NT2/D1 (cell line): ENCODE results near the gene ITGA4.

Experiments used
- DNase-seq: peaks from one replicate; pipeline ENCODE4 v3.0.0-alpha.2; 2011; ENCODE audit warnings: low read depth, low spot score
- H3K27me3 ChIP-seq: 2 replicates; pipeline ENCODE4 v1.6.0; 2011; ENCODE audit warnings: mild to moderate bottlenecking; ENCODE audit not compliant: insufficient read length, insufficient read depth
- H3K36me3 ChIP-seq: 2 replicates; pipeline ENCODE4 v1.6.1; 2011; ENCODE audit warnings: mild to moderate bottlenecking, low read length, mixed read lengths; ENCODE audit not compliant: insufficient read depth, insufficient read length
- H3K4me1 ChIP-seq: 2 replicates; pipeline ENCODE4 v1.5.1; 2011; ENCODE audit not compliant: insufficient read depth, insufficient read length
- H3K4me3 ChIP-seq: 2 replicates; pipeline ENCODE4 v1.5.1; 2011; ENCODE audit warnings: low read depth; ENCODE audit not compliant: insufficient read length
- H3K9ac ChIP-seq: 2 replicates; pipeline ENCODE4 v1.6.0; 2011; ENCODE audit warnings: low read depth; ENCODE audit not compliant: insufficient read length
- H3K9me3 ChIP-seq: 2 replicates; pipeline ENCODE4 v1.5.1; 2011; ENCODE audit warnings: mild to moderate bottlenecking, low read length; ENCODE audit not compliant: insufficient read depth
- SUZ12 ChIP-seq: IDR thresholded peaks from 2 replicates; pipeline ENCODE4 v1.6.1; 2011; ENCODE audit not compliant: insufficient read length, insufficient read depth; ENCODE audit errors: extremely low read depth
- YY1 ChIP-seq: IDR thresholded peaks from 2 replicates; pipeline ENCODE4 v1.6.1; 2011; ENCODE audit not compliant: insufficient read length, insufficient read depth
- ZNF274 ChIP-seq: IDR thresholded peaks from 2 replicates; pipeline ENCODE4 v1.6.1; 2011; ENCODE audit warnings: mild to moderate bottlenecking, low read depth, low read length

Gene ITGA4

DNA sequence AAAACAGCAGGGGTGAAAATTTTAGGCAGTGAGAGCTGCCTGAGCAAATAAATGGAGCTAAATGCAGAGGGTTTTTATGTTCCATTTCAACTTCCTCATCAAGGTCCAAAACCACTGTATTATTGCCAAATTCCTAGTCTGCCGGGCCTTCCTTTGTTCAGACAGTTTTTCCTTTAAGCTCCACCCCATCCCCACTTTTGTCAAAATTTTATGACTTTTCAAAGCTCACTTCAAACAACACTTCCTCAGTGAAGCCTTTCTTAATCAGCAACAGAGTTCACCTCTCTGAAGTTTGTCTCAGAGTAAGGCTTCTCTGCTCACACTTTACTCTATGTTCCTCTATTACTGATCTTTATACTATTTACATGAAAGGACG lies 118.5 kb downstream of the ITGA4 start:
- Histone ChIP-seq H3K4me3 (no peak overlapping the region), H3K4me1 (no peaks in the 10 kb centered on the region), H3K9me3 (no peaks in the 10 kb centered on the region), H3K9ac (no peak overlapping the region), H3K27me3 (no peaks in the 10 kb centered on the region), H3K36me3 (no peaks in the 10 kb centered on the region)
- no peak for DNase-seq
- TF ChIP-seq YY1 (no peak), ZNF274 (no peak), SUZ12 (no peak)

DNA sequence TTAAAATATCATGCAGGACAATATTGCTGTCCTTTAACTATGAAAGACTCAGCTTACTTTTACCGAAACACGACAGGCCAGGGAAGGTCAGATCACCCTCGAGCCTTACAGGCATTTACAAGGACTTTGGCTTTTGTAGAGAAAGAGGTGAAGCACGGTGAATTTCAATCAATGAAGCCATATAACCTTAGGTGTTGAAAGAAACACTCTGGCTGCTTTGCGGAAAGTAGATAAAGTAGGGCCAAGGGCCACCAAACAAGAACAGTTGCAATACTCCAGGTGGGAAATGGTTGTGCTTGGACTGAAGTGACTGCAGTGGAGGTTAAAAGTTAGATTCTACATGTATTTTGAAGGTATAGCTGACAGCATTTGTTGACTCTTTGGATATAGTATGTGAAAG lies 119.2 kb downstream of the ITGA4 start:
- H3K9me3 ChIP-seq = no peaks in the 10 kb centered on the region
- no peaks in the 10 kb centered on the region for H3K4me1 ChIP-seq
- H3K9ac ChIP-seq = no peak overlapping the region
- H3K4me3 ChIP-seq = no peak overlapping the region
- no peaks in the 10 kb centered on the region for H3K27me3 ChIP-seq
- no peaks in the 10 kb centered on the region for H3K36me3 ChIP-seq
- DNase-seq = no peak
- TF ChIP-seq YY1 (no peak), ZNF274 (no peak), SUZ12 (no peak)

DNA sequence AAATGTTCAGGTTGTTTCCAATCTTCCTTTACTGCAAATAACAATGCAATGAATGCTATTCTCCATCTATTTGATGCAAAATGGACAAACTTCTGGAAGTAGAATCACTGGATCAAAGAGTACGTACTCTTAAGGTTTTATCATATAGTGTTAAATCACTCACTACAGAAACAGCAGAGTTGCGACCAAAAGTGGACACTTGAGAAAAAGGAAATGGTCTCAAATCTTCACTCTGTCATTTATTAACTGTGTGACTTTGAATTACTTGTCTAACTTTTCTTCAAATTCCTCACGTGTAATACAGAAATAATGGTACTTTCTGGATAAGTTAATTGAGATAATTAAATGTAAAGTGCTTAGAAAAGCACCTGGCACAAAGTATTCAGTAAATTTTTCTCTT lies 121.6 kb downstream of the ITGA4 start:
- DNase-seq = no peak
- H3K4me3 ChIP-seq = no peak overlapping the region
- H3K36me3 ChIP-seq = no peaks in the 10 kb centered on the region
- no peak overlapping the region for H3K9ac ChIP-seq
- H3K9me3 ChIP-seq = no peaks in the 10 kb centered on the region
- H3K4me1 ChIP-seq = no peaks in the 10 kb centered on the region
- H3K27me3 ChIP-seq = no peaks in the 10 kb centered on the region
- no peak for TF ChIP-seq ZNF274
- no peak for TF ChIP-seq YY1
- no peak for TF ChIP-seq SUZ12

DNA sequence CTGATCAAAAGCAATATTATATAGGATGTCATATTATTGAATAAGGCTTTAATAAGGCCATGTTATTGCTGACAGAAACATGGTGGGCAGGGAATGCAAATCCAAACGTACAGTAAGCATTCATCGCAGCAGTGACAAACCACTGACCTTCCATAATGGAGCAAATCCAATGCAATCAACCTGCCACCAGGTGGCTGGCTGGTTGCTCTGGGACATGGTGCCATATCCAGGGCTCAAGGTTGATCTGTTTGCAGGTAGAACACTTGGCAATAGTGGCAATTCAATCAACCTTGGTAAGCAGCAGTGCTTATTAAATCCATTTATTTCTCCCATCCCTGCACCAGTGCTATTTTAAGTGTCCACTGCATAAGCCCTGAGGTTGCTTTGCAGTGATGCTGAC lies 124.3 kb downstream of the ITGA4 start:
- Histone ChIP-seq H3K9ac (no peak overlapping the region), H3K4me3 (no peak overlapping the region), H3K36me3 (no peaks in the 10 kb centered on the region), H3K27me3 (no peaks in the 10 kb centered on the region), H3K9me3 (no peaks in the 10 kb centered on the region), H3K4me1 (no peaks in the 10 kb centered on the region)
- no peak for TF ChIP-seq ZNF274
- no peak for TF ChIP-seq SUZ12
- no peak for TF ChIP-seq YY1
- DNase-seq = peak; percentile 1

DNA sequence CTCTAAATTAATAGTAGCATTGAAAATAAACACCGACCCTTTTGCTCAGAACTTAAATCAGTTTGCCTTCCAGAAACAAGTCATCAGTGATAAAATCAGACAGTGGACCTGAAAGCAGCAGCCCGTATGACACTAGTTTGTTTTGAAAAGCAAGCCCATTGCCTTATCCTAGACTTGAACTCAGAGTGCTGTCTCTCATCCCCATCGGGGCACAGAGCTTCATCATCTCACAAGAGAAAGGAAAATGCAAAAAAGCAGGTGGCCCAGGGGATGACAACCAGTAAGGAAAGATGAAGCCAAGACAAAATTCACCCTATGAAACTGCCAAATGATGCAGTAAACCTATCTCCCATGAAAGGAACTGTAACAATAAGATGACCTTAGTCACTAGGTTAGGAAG lies 128.5 kb downstream of the ITGA4 start:
- TF ChIP-seq SUZ12 (no peak), ZNF274 (no peak), YY1 (no peak)
- Histone ChIP-seq H3K27me3 (no peaks in the 10 kb centered on the region), H3K9me3 (no peaks in the 10 kb centered on the region), H3K4me1 (no peaks in the 10 kb centered on the region), H3K36me3 (no peaks in the 10 kb centered on the region), H3K4me3 (no peak overlapping the region), H3K9ac (no peak overlapping the region)
- no peak for DNase-seq
